ENCODE results near the gene MGA. TPM values are rescaled to one million over a fixed set of nuclear protein-coding genes. Genes with fewer than 3 reads are reported as not detected.
"Not testable (repeated sequence)": the region's sequence is repeated elsewhere in the genome, so short reads cannot be mapped to it uniquely, and the experiment has no call there.

Gene MGA
- polyA plus RNA-seq, 1 donor: 47.4 TPM

GRCh38 chr15:41714291-41714690 lies 54.1 kb downstream of the MGA start:
- no peak for DNase-seq

- DNase-seq: no peak
These were observed 56.7 kb downstream of the MGA start for GRCh38 chr15:41716864-41717263.

DNA sequence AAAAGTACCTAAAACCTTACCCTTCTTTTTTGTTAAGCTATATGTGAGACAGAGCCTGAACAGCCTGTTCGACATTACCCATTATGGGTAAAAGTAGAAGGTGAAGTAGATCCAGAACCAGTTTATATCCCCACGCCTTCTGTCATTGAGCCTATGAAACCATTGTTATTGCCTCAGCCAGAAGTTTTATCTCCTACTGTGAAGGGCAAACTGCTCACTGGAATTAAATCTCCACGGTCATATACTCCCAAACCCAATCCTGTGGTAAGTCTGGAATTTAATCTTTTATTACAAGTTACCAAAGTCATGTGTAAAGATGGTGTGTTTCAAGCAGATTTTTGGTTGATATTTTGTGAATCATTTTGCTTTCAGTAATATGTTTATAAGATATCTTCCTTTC lies 66.9 kb downstream of the MGA start:
- DNase-seq: no peak

DNA sequence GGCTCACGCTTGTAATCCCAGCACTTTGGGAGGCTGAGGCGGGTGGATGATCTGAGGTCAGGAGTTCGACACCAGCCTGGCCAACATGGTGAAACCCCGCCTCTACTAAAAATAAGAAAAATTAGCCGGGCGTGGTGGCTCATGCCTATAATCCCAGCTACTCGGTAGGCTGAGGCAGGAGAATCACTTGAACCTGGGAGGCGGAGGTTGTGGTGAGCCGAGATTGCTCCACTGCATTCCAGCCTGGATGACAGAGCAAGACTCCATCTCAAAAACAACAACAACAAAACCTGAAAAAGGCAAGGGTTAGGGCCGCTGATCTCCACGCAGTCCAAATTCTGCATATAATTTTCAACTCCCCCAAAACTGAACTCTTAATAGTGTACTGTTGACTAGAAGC lies 67.9 kb downstream of the MGA start:
- not testable (repeated sequence) for DNase-seq

GRCh38 chr15:41730543-41730942 lies 70.3 kb downstream of the MGA start:
- DNase-seq: no peak

DNA sequence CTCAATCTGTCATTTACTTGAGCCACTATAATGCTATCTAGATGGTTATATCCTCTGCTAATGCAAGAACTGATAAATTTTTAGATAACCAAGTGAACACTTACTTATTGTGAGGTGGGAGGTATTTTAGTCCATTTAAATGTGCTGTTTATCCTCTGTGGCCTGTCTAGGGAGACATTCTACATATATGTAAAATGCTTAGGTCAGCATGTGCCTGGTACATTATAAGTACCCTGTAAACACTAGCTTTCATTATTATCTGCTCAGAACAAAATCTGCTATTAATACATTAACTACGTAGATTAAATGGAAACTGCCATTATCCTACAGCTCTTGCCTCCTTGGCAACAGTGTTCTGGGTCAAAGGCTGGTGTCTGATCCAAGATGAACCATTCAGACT lies 72.3 kb downstream of the MGA start:
- DNase-seq: no peak

GRCh38 chr15:41734079-41734478 lies 73.9 kb downstream of the MGA start:
- DNase-seq: no peak

- DNase-seq: no peak
These were observed 74.8 kb downstream of the MGA start for GRCh38 chr15:41735046-41735445.

DNA sequence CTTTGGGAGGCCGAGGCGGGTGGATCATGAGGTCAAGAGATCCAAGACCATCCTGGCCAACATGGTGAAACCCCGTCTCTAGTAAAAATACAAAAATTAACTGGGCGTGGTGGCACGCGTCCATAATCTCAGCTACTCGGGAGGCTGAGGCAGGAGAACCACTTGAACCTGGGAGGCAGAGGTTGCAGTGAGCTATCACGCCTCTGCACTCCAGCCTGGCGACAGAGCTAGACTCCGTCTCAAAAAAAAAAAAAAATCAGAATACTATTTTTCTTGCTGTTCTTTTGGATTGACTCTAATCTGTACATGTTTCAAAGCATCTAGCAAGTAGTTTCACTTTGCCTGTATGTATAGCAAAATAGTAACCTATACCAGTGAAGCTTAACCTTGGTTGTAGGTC lies 75.3 kb downstream of the MGA start:
- DNase-seq: not testable (repeated sequence)

DNA sequence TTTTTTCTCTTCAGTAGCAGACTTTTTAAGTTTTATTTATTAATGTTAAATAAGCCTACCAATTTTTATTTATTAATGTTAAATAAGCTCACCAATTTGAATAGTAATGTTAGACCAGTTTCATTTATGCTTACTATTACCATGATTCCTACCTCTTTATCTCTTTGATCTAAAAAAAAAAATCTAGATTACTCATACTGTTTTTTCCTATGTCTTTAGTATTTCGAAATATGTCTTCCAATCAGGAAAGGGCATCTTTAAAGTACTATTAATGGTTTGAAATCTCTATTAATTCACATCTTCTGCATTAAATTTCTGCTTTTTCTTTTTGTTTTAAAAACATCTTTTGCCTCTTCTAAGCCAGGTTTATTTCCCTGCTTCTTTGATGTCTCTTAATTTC lies 86.6 kb downstream of the MGA start:
- DNase-seq: no peak

DNA sequence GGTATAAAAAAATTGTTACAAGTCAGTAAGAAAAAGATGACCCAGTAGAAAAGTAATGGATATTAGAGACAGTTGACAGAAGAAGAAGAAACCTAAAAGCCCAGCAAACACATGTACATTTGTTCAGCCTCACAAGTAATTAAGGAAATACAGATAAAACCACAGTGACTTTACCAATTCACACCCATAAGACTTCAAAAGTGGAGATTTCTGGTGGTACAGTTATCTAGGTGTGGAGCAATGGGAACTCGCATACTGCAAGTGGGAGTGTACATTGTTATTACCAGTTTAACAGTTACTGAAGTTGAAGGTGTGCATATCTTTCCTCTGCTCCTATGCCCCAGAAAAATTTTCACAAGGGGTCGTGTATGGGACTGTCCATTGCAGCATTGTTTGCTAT lies 96.0 kb downstream of the MGA start:
- DNase-seq: no peak

DNA sequence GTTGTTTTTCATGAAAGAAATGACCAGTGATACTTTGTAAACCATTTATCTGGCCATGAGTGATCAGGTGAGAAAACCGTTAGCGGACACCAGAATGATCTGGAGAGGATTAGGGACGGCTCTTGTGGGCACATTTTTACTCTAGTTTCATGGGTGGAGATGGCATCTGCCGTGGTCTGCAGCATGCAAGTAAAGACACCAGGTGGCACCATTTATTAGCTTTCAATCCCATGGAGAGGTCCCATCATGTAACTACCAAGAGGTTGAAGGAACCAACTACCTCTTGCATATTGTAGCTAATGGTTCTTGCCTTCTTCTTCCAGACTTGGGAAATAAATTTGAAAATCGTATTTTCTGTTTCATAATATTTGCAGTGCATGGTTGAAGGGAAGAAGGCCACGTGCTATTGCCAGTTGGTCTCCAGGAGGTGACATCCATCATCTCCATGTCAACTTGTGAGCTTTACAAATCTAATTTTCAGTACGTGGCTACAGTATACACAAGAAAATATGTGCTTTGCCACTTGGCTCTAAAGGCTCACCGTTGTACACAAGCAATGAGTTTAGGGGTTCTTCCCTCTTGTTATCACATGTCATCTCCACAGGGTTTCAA lies 112.6 kb downstream of the MGA start:
- DNase-seq: peak; percentile 54

- no peak for DNase-seq
These were observed 113.1 kb downstream of the MGA start for GRCh38 chr15:41773332-41773728.

- no peak for DNase-seq
These were observed 113.5 kb downstream of the MGA start for GRCh38 chr15:41773729-41774061.

DNA sequence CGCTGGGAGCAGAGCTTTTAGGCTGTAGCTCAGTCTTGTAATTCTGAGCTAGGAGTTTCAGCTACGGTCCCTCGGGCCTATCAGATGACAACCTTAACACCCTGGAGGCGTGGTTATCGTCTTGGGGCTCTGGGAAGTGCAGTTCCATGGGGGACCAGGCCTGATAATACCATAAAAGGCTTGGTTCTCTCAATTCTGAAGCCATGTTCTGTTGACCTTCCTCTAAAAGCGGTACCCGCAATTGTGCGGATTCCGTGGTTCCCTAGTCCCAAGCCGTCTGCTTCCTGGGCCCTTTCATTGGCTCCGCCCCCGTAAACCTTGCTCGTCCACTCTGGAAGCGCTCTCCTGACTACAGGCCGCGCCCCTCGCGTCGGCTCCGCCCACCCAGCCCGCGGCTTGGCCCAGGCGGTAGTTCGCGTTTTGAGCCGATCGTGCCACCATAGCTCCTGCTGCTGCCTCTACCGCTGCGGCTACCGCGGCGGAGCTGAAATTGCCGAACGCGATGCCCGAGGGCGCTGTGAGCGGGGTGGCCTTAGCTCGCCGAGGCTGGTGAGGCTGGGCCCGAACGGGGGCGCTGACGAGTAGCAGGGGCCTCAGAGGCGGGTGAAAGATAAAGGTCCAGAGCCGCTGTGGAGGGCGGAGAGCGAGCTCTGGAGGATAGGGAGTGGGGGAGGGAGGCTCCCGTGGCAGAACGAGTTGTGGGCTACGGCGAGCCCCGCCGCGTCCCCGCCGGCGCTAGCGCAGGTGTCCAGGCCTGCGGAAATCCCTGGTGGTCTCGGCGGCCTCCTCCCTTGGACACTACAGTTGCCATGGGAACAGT lies 114.1 kb downstream of the MGA start, which contains the start of gene MAPKBP1:
TSS of gene MAPKBP1 (plus strand) at position 423 of the 820 bp plus-strand sequence. CDS start 792 bp downstream, outside the sequence.
- peak; percentile 99 for DNase-seq

- no peak for DNase-seq
These were observed 114.7 kb downstream of the MGA start for GRCh38 chr15:41774882-41775417.

DNA sequence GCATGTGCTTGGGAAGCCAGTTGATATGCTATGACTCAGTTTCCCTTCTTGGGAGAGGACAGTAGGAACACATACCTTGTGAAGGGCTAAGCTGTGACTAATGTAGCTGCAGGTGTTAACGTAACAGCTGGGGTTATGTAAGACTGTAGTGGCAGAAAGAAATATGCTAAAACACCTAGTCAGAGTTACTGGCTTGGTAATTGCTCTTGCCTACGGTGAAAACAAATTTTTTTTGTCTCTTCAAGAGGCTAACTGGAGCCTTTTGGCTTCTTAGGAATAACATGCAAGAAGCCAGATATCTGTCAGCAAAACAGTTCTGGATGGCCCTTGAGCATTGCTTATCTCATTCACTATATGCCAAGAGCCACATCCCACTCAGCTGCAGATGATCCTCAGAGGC lies 115.4 kb downstream of the MGA start:
- no peak for DNase-seq

DNA sequence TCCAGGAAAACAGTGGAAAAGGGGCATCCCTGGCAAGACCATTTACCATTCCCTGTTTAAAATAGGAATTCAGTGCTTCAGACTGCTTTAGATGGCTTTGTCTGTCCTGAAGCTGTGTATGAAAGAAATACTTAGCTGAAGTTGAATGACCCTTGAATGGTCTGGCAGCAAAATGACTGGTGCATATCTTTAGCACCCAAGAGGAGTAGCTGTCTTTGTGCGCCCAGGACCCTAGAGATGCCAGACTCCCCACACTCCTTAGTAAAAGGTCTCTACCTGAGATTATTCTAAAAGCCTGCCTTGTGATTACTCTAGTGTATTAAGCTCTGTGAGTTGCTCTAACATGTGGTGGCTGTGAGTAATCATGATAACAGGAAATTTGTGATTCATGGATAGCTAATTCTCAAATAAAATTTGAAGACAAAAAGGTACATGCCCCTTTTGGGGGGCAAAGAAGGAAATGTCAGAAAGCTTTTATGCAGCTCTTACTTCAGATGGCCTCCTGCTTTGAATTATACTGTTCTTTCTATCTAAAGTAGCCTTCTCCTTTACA lies 117.3 kb downstream of the MGA start:
- DNase-seq: no peak

DNA sequence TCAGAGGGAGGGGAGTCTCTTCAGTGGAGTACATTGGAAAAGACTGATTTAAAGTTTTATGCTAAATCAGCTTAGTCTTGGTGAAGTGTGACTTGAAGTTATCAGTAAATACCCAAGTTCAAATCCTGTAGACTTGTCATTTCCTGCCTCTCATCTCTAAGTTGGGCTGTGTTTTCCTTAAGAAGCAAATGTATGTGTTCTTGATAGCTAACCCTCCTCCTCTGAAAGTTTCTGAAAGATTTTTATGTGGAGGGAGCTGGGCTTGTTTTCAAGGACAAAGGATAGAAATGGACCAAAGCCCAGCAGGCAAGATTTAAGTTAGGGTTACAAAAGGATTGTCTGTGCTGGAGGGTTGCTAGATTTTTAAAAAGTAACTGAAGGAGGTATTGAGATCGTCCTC lies 118.3 kb downstream of the MGA start:
- DNase-seq: no peak

DNA sequence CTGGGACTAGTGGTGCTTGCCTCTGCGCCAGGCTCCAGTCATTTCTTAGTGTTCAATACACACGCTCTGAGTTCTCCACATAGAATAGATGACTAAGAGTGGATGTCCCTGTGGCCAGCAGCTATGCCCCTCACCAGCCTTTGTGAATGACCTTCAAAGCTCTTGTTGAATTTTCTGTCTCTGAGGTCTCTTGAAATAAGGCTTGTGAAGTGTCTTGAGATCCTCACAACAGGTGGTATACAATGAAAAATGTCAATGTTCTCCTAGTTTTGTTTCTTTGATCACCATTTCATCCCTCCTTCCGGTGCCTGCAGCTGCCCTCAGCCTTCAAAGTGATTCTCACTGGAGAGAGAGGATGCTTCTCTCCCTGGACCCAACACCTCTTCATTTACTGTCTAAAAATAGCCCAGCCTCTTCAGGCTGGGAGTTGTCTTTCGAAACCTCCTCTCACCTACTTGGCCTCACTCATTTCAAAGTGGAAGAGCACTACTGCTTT lies 119.5 kb downstream of the MGA start:
- no peak for DNase-seq

DNA sequence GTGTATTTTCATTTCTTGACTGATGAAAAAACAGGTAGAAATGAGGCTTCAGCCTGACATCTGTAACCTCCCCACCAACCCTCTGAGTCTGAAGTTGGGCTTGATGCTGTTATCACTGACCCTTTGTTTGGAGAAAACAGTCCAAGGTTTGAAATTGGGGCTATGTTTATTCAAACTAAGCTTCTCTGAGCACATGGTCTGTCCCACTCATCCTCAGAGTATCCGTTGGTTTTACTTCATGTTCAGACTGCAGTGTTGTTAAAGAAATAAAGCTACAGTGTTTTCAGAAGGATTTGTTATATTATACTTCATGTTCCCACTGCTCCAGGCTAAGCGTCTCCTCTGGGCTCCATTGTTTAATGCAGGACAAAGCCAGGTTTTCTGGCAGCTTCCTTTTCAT lies 120.1 kb downstream of the MGA start:
- DNase-seq: no peak

DNA sequence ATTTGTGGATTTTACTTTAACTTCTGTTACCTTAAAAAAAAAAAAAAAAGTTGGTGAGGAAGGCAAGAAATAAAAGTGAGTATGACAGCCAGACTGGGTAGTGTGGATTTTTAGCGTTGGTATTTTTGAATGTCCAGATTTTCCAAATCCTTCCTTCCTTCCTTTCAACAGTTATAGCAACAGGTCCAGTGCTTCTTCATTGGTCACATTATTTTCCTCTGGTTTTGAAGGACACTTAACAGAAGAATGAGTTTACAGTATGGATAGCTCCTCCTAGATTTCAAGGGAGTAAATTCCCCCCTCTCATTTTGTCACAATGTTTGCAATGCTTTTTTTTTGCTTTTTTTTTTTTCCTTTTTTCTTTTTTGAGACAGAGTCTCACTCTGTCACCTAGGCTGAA lies 120.5 kb downstream of the MGA start:
- DNase-seq: no peak

Data from left kidney (tissue), 2 donors.